Transverse colon (tissue), 4 donors: ENCODE results near the gene KCNA1.

Experiments
- CTCF ChIP-seq, 5 experiments: fragments of 200-600 bp in 3 of 5; fragments of 450-650 bp in 2 of 5; sonication (generic) in 3 of 5; IDR thresholded peaks; 1 replicate in 2 of 5; 2 replicates in 3 of 5; pipeline ENCODE4 v1.5.1; 2016 to 2017; ENCODE audit warnings: antibody characterized with exemption in 5 of 5, inconsistent platforms in 3 of 5, mild to moderate bottlenecking in 2 of 5, moderate library complexity in 1 of 5
- POLR2AphosphoS5 ChIP-seq, 3 donors: sonication (generic); formaldehyde crosslinking; IDR thresholded peaks; one replicate each; pipeline ENCODE4 v1.6.1; 2016; ENCODE audit warnings: antibody characterized with exemption in 3 of 3

GRCh38 chr12:4899364-4899763, 10.3 kb upstream of the KCNA1 start:
- TF ChIP-seq CTCF (IDR thresholded peaks at IDR 0.05) (no peak), POLR2AphosphoS5 (IDR thresholded peaks at IDR 0.05) (no peak)
